Stomach (tissue), 9 donors: ENCODE results near the gene TNFAIP8L1. TPM values are rescaled to one million over a fixed set of nuclear protein-coding genes. Genes with fewer than 3 reads are reported as not detected.

Experiments used
- DNase-seq, 2 donors: peaks; one replicate each; pipeline versions ENCODE4 v3.0.0 to v3.0.0-alpha.2; 2013 to 2019
- H3K27ac ChIP-seq, 5 donors: fragments of 200-600 bp in 4 of 5; sonication (generic) in 4 of 5; one replicate each; pipeline ENCODE4 v1.5.1; 2013 to 2019; ENCODE audit warnings: mild to moderate bottlenecking in 1 of 5, moderate library complexity in 1 of 5
- H3K27me3 ChIP-seq, 3 donors: fragments of 200-600 bp; sonication (generic); one replicate each; pipeline ENCODE4 v1.5.1; 2017 to 2019; ENCODE audit warnings: mixed run types in 1 of 3
- H3K36me3 ChIP-seq, 4 donors: fragments of 200-600 bp; sonication (generic); 1 replicate in 3 of 4; 2 replicates in 1 of 4; pipeline ENCODE4 v1.5.1; 2016 to 2019
- H3K4me1 ChIP-seq, 4 donors: fragments of 200-600 bp; sonication (generic); one replicate each; pipeline ENCODE4 v1.5.1; 2016 to 2019
- H3K4me3 ChIP-seq, 4 donors: fragments of 200-600 bp; sonication (generic) in 3 of 4; one replicate each; pipeline ENCODE4 v1.5.1; 2016 to 2019; ENCODE audit warnings: mild to moderate bottlenecking in 1 of 4
- H3K9me3 ChIP-seq, 4 donors: fragments of 200-600 bp; sonication (generic); one replicate each; pipeline ENCODE4 v1.5.1; 2016 to 2019
- EP300 ChIP-seq: sonication (generic); formaldehyde crosslinking; IDR thresholded peaks from one replicate; pipeline ENCODE4 v1.6.1; 2017; ENCODE audit warnings: antibody characterized with exemption
- POLR2A ChIP-seq, 4 donors: fragments of 450-650 bp; IDR thresholded peaks; one replicate each; pipeline ENCODE4 v1.6.1; 2016; ENCODE audit warnings: antibody characterized with exemption in 4 of 4, control low read depth in 2 of 4, mild to moderate bottlenecking in 1 of 4, moderate library complexity in 1 of 4
- POLR2AphosphoS5 ChIP-seq, 3 donors: sonication (generic); formaldehyde crosslinking; IDR thresholded peaks; one replicate each; pipeline ENCODE4 v1.6.1; 2016; ENCODE audit warnings: antibody characterized with exemption in 3 of 3
- WGBS, 5 donors: extraction: QIAGEN DNeasy Blood & Tissue Kit in 3 of 5; methylation state at CpG; one replicate each; pipeline versions ENCODE4 v1.1.5 to v1.1.7; 2013 to 2018; 5-methylcytosine and 5-hydroxymethylcytosine counted together
- intact Hi-C: fragments of 100-400 bp; cut with DNase I; formaldehyde crosslinking; loops from one replicate; pipeline ENCODE4 v1.15.1; 2023; ENCODE audit warnings: low total_unique reads
- polyA plus RNA-seq, 3 donors: library from polyadenylated mRNA; stranded (reverse); fragments of 200-250 nt; gene quantifications; one replicate each; pipeline ENCODE4 v1.2.3, GENCODE V29; 2013
- total RNA-seq, 5 donors: library from RNA; depleted of rRNA; stranded (reverse); fragments of >200 nt; gene quantifications; one replicate each; pipeline versions ENCODE4 v1.1.0 to v1.2.3, GENCODE V29; 2014 to 2016
- TF ChIP-seq, protein P1 (sequence below), 7 experiments: fragments of 450-650 bp in 4 of 7; fragments of 200-600 bp in 3 of 7; sonication (generic) in 3 of 7; IDR thresholded peaks; one replicate each; pipeline ENCODE4 v1.5.1; 2016 to 2019; ENCODE audit warnings: antibody characterized with exemption in 7 of 7, control low read depth in 2 of 7, mild to moderate bottlenecking in 1 of 7
- donor health status: healthy with polysubstance abuse.
- donor health status: Bipolar disorder and iron deficiency.
- donor health status: healthy.

Gene TNFAIP8L1
- total and polyA plus RNA-seq, 8 donors, result 5.3 to 43.4 (median 7.7) TPM

DNA sequence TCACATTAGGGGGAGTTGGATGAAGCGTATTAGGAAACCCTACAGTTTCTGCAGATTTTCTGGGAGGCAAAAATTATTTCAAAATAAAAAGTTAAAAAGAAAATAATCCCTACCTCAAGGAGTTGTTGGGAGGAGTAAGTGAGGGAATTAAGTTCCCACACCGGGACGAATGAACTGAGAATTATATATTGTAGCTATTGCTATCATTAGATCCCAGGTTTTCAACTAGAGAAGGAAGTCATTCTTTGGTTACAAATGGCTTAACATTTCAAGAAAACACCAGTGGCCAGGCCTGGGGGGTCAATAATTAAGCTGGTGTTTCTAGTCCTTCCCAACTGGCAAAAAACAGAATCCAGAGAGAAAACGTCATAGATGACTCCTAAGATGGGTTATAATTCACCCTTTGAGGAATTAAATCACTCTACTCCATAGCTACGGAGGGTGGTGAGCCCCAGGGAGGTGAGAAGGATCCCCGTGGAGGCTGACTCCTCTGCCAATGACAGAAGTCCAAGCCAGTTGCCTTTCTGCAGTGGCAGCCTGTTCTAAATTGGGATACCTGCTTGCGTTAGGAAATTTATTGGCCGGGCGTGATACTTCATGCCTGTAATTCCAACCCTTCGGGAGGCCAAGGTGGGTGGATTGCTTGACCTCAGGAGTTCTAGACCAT, 32.0 kb downstream of the TNFAIP8L1 start:
- TF ChIP-seq POLR2AphosphoS5 (IDR thresholded peaks at IDR 0.05) (no peak), EP300 (no peak), POLR2A (IDR thresholded peaks at IDR 0.05) (no peak)
- TF ChIP-seq, protein P1, sequence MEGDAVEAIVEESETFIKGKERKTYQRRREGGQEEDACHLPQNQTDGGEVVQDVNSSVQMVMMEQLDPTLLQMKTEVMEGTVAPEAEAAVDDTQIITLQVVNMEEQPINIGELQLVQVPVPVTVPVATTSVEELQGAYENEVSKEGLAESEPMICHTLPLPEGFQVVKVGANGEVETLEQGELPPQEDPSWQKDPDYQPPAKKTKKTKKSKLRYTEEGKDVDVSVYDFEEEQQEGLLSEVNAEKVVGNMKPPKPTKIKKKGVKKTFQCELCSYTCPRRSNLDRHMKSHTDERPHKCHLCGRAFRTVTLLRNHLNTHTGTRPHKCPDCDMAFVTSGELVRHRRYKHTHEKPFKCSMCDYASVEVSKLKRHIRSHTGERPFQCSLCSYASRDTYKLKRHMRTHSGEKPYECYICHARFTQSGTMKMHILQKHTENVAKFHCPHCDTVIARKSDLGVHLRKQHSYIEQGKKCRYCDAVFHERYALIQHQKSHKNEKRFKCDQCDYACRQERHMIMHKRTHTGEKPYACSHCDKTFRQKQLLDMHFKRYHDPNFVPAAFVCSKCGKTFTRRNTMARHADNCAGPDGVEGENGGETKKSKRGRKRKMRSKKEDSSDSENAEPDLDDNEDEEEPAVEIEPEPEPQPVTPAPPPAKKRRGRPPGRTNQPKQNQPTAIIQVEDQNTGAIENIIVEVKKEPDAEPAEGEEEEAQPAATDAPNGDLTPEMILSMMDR (IDR thresholded peaks at IDR 0.05), result no peak
- peaks cover 15 to 37% (median 29%) of the 10 kb centered on the region in 4 donors for H3K4me1 ChIP-seq
- intact Hi-C loops, result no loop called here
- H3K27ac ChIP-seq, result peak overlapping the region in 4 of 5 donors; percentile 79 to 91 (median 86)
- no peaks in the 10 kb centered on the region for H3K27me3 ChIP-seq
- no peak for DNase-seq
- H3K36me3 ChIP-seq, result peaks cover 24 to 46% (median 43%) of the 10 kb centered on the region in 4 donors
- H3K9me3 ChIP-seq, result no peaks in the 10 kb centered on the region
- no peak overlapping the region for H3K4me3 ChIP-seq
- 58 to 71% (median 69%) methylated on average over 10 of the region's 10 CpGs for WGBS, 5 donors

DNA sequence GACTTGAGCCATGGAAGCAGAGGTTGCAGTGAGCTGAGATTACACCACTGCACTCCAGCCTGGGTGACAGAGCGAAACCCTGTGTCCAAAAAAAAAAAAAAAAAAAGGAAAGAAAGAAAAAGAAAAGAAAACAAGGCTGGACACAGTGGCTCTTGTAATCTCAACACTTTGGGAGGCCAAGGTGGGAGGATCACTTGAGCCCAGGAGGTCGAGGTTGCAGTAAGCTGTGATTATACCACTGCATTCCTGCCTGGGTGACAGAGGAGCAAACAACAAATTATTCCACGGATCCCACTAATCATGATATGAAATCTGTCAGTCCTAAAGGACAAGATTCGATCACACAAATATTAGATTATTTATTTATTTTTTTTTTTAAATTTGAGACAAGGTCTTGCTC, 33.9 kb downstream of the TNFAIP8L1 start:
- no peak overlapping the region for H3K4me3 ChIP-seq
- peaks cover 15 to 35% (median 29%) of the 10 kb centered on the region in 4 donors for H3K4me1 ChIP-seq
- no peak overlapping the region for H3K27ac ChIP-seq
- no peaks in the 10 kb centered on the region for H3K27me3 ChIP-seq
- peaks cover 17 to 43% (median 42%) of the 10 kb centered on the region in 4 donors for H3K36me3 ChIP-seq
- WGBS, 5 donors, result 48 to 74% (median 69%) methylated on average over 3 to 4 of the region's 4 CpGs
- TF ChIP-seq EP300 (no peak), POLR2AphosphoS5 (IDR thresholded peaks at IDR 0.05) (no peak)
- TF ChIP-seq, protein P1 (IDR thresholded peaks at IDR 0.05), result no peak
- no peaks in the 10 kb centered on the region for H3K9me3 ChIP-seq
- no peak for DNase-seq
- intact Hi-C loops, result no loop called here

DNA sequence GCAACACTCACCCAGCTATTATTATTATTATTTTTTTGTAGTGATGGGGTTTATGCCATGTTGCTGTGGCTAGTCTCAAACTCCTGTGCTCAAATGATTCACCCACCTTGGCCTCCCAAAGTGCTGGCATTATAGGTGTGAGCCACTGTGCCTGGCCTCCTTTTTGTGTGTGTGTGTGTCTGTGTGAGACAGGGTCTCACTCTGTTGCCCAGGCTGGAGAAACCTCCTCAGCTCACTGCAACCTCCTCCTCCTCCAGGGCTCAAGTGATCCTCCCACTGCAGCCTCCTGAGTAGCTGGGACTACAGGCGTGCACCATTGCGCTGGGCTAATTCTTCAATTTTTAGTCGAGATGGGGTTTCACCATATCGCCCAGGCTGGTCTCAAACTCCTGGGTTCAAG, 34.4 kb downstream of the TNFAIP8L1 start:
- DNase-seq, result no peak
- no peaks in the 10 kb centered on the region for H3K27me3 ChIP-seq
- no peak overlapping the region for H3K4me3 ChIP-seq
- H3K27ac ChIP-seq, result no peak overlapping the region
- TF ChIP-seq, protein P1 (IDR thresholded peaks at IDR 0.05), result no peak
- TF ChIP-seq EP300 (no peak), POLR2AphosphoS5 (IDR thresholded peaks at IDR 0.05) (no peak), POLR2A (IDR thresholded peaks at IDR 0.05) (no peak)
- peaks cover 19 to 43% (median 42%) of the 10 kb centered on the region in 4 donors for H3K36me3 ChIP-seq
- peaks cover 14 to 30% (median 25%) of the 10 kb centered on the region in 4 donors for H3K4me1 ChIP-seq
- H3K9me3 ChIP-seq, result no peaks in the 10 kb centered on the region
- 87 to 98% (median 95%) methylated on average over 4 of the region's 4 CpGs for WGBS, 5 donors
- intact Hi-C loops, result no loop called here

DNA sequence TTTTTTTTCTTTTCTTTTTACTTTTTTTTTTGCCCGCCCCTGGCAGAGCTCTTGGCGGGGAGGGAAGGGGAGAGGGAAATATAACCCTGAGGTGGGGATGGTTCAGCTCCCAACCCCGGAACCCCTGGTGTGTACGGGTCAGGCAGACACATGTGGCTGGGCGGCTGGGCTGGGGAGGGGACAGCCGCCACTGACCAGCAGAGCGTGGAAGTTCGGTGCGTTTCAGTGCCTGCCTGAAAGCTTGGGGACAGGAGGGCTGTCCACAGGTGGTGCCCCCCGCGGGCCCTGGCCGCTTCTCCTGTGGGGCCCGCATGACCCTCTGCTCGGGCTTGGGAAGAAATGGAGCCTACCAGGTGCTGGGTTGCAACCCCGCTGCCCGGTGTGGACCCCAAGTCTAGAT, 36.0 kb downstream of the TNFAIP8L1 start:
- H3K27ac ChIP-seq, result no peak overlapping the region
- WGBS, 5 donors, result 94 to 97% (median 95%) methylated on average over 16 of the region's 16 CpGs
- TF ChIP-seq EP300, result no peak
- TF ChIP-seq, protein P1 (IDR thresholded peaks at IDR 0.05), result no peak
- no peak for TF ChIP-seq POLR2AphosphoS5 (IDR thresholded peaks at IDR 0.05)
- no peak for TF ChIP-seq POLR2A (IDR thresholded peaks at IDR 0.05)
- H3K36me3 ChIP-seq, result peaks cover 26 to 57% (median 56%) of the 10 kb centered on the region in 4 donors
- no peaks in the 10 kb centered on the region for H3K27me3 ChIP-seq
- no peak overlapping the region for H3K4me3 ChIP-seq
- intact Hi-C loops, result no loop called here
- peaks cover 4 to 19% (median 15%) of the 10 kb centered on the region in 4 donors for H3K4me1 ChIP-seq
- DNase-seq, result no peak
- H3K9me3 ChIP-seq, result no peaks in the 10 kb centered on the region
